HG03025 (cell line): ENCODE data around the gene RRBP1.
A peak's percentile ranks its signal among the peaks of the same experiment; 100 is the strongest.

Experiments used
- ATAC-seq: cut with Tn5 transposase; IDR thresholded peaks from one replicate; pipeline ENCODE4 v1.9.1; 2021; ENCODE audit warnings: mild to moderate bottlenecking, moderate library complexity; ENCODE audit not compliant: unreplicated experiment, low FRiP score

RRBP1 gene

GRCh38 chr20:17684077-17684888 lies 2.2 kb upstream of the RRBP1 start:
- ATAC-seq, result no peak

- no peak for ATAC-seq
Observed at GRCh38 chr20:17683218-17684076, 1.4 kb upstream of the RRBP1 start.

GRCh38 chr20:17682889-17683198 lies 802 bp upstream of the RRBP1 start:
- no peak for ATAC-seq

- ATAC-seq, result peak; percentile 7
Observed at GRCh38 chr20:17681726-17682102, 328 bp downstream of the RRBP1 start.

GRCh38 chr20:17680836-17681725 lies 961 bp downstream of the RRBP1 start:
- ATAC-seq, result peak; percentile 38

GRCh38 chr20:17679941-17680835 lies 1.9 kb downstream of the RRBP1 start:
- ATAC-seq, result no peak

GRCh38 chr20:17678886-17679285 lies 3.2 kb downstream of the RRBP1 start:
- ATAC-seq, result no peak

- ATAC-seq, result no peak
Observed at GRCh38 chr20:17678295-17678694, 3.7 kb downstream of the RRBP1 start.

GRCh38 chr20:17676942-17677341 lies 5.1 kb downstream of the RRBP1 start:
- ATAC-seq, result no peak

GRCh38 chr20:17676378-17676759 lies 5.7 kb downstream of the RRBP1 start:
- ATAC-seq, result no peak

- ATAC-seq, result no peak
Observed at GRCh38 chr20:17675519-17676377, 6.3 kb downstream of the RRBP1 start.

- ATAC-seq, result no peak
Observed at GRCh38 chr20:17674722-17675518, 7.1 kb downstream of the RRBP1 start.

- no peak for ATAC-seq
Observed at GRCh38 chr20:17673084-17673483, 9.0 kb downstream of the RRBP1 start.

- no peak for ATAC-seq
Observed at GRCh38 chr20:17671565-17671964, 10.5 kb downstream of the RRBP1 start.

- no peak for ATAC-seq
Observed at GRCh38 chr20:17671011-17671410, 11.0 kb downstream of the RRBP1 start.

- no peak for ATAC-seq
Observed at GRCh38 chr20:17669306-17669931, 12.6 kb downstream of the RRBP1 start.

GRCh38 chr20:17668432-17668831 lies 13.6 kb downstream of the RRBP1 start:
- ATAC-seq, result no peak

- ATAC-seq, result no peak
Observed at GRCh38 chr20:17667445-17667844, 14.6 kb downstream of the RRBP1 start.
